Spinal cord (tissue), 10 donors: ENCODE results near the gene AEBP1. TPM values are rescaled to one million over a fixed set of nuclear protein-coding genes. Genes with fewer than 3 reads are reported as not detected.

Experiments
- DNase-seq, 6 donors: peaks; one replicate each; pipeline versions ENCODE4 v3.0.0 to v3.0.0-alpha.2; 2013 to 2015; ENCODE audit warnings: low spot score in 6 of 6, low read depth in 4 of 6
- H3K27ac ChIP-seq: one replicate; pipeline ENCODE4 v1.5.1; 2013; ENCODE audit warnings: low read depth, low read length, control low read depth
- H3K27me3 ChIP-seq: one replicate; pipeline ENCODE4 v1.6.1; 2013; ENCODE audit warnings: low read length; ENCODE audit not compliant: control insufficient read depth, insufficient read depth
- H3K36me3 ChIP-seq: one replicate; pipeline ENCODE4 v1.6.1; 2013; ENCODE audit warnings: low read length; ENCODE audit not compliant: control insufficient read depth, insufficient read depth
- H3K4me1 ChIP-seq: one replicate; pipeline ENCODE4 v1.6.1; 2013; ENCODE audit warnings: low read length; ENCODE audit not compliant: control insufficient read depth, insufficient read depth
- H3K4me3 ChIP-seq: one replicate; pipeline ENCODE4 v1.5.1; 2013; ENCODE audit warnings: low read depth, low read length, control low read depth
- H3K9me3 ChIP-seq: one replicate; pipeline ENCODE4 v1.6.1; 2013; ENCODE audit warnings: low read length; ENCODE audit not compliant: control insufficient read depth, insufficient read depth
- WGBS: methylation state at CpG from one replicate; pipeline ENCODE4 v1.1.5; 2013; ENCODE audit warnings: missing lambda C conversion rate; ENCODE audit not compliant: insufficient coverage; 5-methylcytosine and 5-hydroxymethylcytosine counted together
- polyA plus RNA-seq, 2 donors: library from polyadenylated mRNA; unstranded; fragments of 120-200 nt; gene quantifications; one replicate each; pipeline ENCODE4 v1.2.1, GENCODE V29; 2013; ENCODE audit not compliant: insufficient read length in 2 of 2
- total RNA-seq, 2 donors: library from RNA; depleted of rRNA in 1 of 2; stranded (reverse); fragments of 120-200 nt in 1 of 2; fragments of >200 nt in 1 of 2; gene quantifications; one replicate each; pipeline versions ENCODE4 v1.2.3 to v1.2.4, GENCODE V29; 2013 to 2014
- donor health status: healthy.

The AEBP1 gene
- total and polyA plus RNA-seq, 4 donors, result 39.9 to 102 (median 72.2) TPM

DNA sequence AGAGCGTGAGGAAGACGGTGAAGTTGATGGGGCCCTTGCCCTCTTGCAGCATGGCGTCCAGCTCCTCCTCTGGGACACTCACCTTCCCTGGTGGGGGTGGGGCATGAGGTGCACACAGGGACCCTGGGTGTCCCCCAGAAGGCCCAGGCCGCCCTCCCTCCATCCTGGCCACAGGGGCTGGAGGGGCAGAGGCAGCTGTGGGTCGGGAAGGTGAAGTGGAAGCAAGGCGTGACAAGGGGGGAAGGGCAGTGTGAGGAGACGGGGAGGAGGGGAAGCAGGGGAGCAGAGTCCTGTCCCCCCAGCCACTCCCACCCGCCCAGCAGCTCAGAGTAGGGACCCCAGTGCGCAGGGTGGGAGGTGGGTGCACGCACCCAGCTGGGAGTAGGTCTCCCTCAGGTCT is 36.2 kb downstream of the AEBP1 start:
- Histone ChIP-seq H3K9me3 (no peaks in the 10 kb centered on the region), H3K36me3 (peaks cover 19% of the 10 kb centered on the region), H3K4me1 (peaks cover 20% of the 10 kb centered on the region), H3K27me3 (peaks cover 9% of the 10 kb centered on the region), H3K4me3 (no peak overlapping the region), H3K27ac (no peak overlapping the region)
- no peak for DNase-seq
- 87% methylated on average over 5 of the region's 10 CpGs for WGBS

GRCh38 chr7:44141221-44141850 is 37.2 kb downstream of the AEBP1 start, which contains the start of gene MYL7:
Gene MYL7, minus strand, starts transcription at chr7:44141332. Its CDS starts 27 bp downstream, at chr7:44141305.
- Histone ChIP-seq H3K4me1 (peaks cover 24% of the 10 kb centered on the region), H3K4me3 (no peak within 1 kb of the TSS), H3K36me3 (peaks cover 19% of the 10 kb centered on the region), H3K27ac (no peak within 1 kb of the TSS), H3K27me3 (peaks cover 13% of the 10 kb centered on the region), H3K9me3 (no peaks in the 10 kb centered on the region)
- DNase-seq, result no peak
- WGBS, result 84% methylated on average over 6 of the region's 6 CpGs

DNA sequence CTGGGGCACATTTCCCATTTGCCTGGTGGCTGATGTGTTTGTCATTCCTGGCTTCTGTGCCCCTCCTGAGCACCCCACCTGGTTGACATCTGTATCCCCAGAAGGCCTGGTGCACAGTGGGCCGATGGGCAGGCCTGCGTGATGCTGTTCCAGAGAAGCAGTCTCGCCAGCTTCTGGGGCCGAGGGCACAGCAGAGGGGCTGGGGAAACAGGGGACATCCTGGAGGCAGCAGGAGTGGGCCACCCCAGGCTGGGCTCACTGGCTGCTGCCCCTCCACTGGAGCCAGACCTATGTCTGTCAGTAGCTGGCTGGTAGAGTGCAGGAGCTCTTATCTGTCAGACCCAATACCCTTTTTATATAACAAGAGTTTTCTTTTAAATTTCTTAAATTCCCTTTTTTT is 37.9 kb downstream of the AEBP1 start:
- H3K36me3 ChIP-seq, result peaks cover 19% of the 10 kb centered on the region
- peaks cover 13% of the 10 kb centered on the region for H3K27me3 ChIP-seq
- H3K9me3 ChIP-seq, result no peaks in the 10 kb centered on the region
- DNase-seq, result no peak
- no peak overlapping the region for H3K27ac ChIP-seq
- no peak overlapping the region for H3K4me3 ChIP-seq
- 89% methylated on average over 4 of the region's 4 CpGs for WGBS
- peaks cover 30% of the 10 kb centered on the region for H3K4me1 ChIP-seq

DNA sequence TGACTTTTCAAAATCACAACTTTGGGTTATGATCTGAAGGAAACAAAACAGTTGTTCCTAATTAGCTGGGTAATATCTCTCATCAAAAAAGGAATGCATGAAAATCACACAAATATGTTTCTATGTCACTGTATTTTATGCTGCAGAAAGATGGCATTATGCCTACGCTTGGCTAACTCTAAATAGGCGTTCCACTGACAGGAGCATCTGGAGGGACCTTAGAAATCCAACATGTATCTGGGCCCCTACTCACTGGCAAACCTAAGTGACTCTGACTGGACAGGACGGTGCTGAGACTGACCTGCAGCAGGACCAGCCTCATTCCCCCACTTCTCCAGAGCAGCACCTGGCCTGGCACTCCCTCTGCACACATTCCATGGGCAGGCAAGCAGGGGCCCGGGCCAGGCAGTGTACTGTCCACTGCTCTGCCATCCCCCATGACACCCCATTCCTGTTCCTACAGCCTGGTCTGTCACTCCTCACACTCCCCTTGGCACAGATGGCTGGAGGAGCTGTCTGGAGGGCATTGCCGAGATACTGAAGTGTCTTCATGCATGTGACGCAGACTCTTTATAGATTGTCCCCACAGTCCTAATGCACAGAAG is 39.6 kb downstream of the AEBP1 start:
- Histone ChIP-seq H3K36me3 (peaks cover 19% of the 10 kb centered on the region), H3K27me3 (peaks cover 13% of the 10 kb centered on the region), H3K9me3 (no peaks in the 10 kb centered on the region), H3K4me3 (no peak overlapping the region), H3K27ac (no peak overlapping the region), H3K4me1 (peaks cover 37% of the 10 kb centered on the region)
- 90% methylated on average over 5 of the region's 6 CpGs for WGBS
- no peak for DNase-seq

DNA sequence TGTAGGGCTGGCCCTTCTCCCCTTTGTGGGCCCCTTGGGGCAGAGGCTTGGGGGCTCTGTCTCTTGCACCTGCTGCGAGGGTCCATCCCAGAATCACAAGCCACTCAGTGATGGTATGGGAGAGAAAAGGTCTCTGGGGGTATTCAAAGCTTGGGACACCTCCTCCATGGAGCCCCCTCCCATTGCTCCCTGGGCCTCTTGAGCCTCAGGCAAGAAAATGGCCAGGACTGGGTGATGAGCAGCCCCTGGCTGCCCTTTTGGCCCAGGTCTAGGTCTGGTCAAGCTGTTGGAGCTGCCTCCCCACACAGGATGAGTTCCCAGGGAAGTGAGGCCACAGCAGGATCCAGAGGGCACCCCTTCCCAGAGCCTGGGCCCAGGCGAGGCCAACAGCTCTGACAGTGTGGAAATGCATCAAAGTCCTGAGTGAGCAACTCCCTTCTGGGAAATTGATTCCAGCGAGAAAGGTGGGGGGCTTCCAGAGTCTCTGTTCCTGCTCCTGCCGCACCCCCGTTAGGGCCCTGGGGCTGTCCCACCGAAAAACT is 40.4 kb downstream of the AEBP1 start:
- Histone ChIP-seq H3K27ac (no peak overlapping the region), H3K27me3 (peaks cover 13% of the 10 kb centered on the region), H3K4me1 (peaks cover 37% of the 10 kb centered on the region), H3K9me3 (no peaks in the 10 kb centered on the region), H3K4me3 (peak overlapping the region; percentile 41), H3K36me3 (peaks cover 15% of the 10 kb centered on the region)
- no peak for DNase-seq
- WGBS, result 99% methylated on average over 5 of the region's 6 CpGs

DNA sequence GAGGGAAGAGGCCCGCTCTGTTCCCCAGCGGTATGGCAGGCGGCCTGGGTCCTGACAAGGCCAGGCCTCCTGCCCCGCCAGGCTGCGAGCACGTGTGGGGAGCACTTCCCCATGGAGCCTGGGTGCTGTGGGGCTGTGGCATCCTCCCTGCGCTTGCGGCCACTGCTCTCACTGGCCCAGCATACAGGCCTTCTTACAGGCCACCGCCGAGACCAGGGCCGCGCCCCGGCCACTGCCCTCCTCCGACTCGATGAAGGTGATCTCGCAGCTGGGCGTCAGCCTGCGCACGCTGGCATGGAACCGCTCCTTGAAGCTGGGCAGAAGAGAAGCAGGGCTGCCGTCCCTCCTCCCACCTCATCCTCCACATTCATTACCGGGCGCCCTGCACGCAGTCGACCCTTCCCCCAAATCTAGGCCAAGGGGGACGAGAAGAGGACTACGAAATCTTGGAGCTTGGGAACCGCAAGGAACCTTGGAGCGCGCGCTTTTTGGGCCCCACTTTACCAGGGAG is 40.9 kb downstream of the AEBP1 start:
- H3K27ac ChIP-seq, result peak overlapping the region; percentile 15

GRCh38 chr7:44145479-44145968 is 41.4 kb downstream of the AEBP1 start:
- Histone ChIP-seq H3K36me3 (peaks cover 7% of the 10 kb centered on the region), H3K9me3 (no peaks in the 10 kb centered on the region), H3K27ac (peak overlapping the region; percentile 15), H3K27me3 (peaks cover 13% of the 10 kb centered on the region), H3K4me3 (peak overlapping the region; percentile 50), H3K4me1 (peaks cover 37% of the 10 kb centered on the region)
- DNase-seq, result peak in 3 of 6 donors; percentile 53 to 93 (median 85)
- 1% methylated on average over 53 of the region's 53 CpGs for WGBS

More for the DNA sequence above, 40.9 kb downstream of the AEBP1 start:
- Histone ChIP-seq H3K36me3 (peaks cover 11% of the 10 kb centered on the region), H3K27me3 (peaks cover 13% of the 10 kb centered on the region), H3K4me3 (peak overlapping the region; percentile 41), H3K9me3 (no peaks in the 10 kb centered on the region), H3K4me1 (peaks cover 37% of the 10 kb centered on the region)
- DNase-seq, result no peak
- WGBS, result 49% methylated on average over 29 of the region's 31 CpGs

DNA sequence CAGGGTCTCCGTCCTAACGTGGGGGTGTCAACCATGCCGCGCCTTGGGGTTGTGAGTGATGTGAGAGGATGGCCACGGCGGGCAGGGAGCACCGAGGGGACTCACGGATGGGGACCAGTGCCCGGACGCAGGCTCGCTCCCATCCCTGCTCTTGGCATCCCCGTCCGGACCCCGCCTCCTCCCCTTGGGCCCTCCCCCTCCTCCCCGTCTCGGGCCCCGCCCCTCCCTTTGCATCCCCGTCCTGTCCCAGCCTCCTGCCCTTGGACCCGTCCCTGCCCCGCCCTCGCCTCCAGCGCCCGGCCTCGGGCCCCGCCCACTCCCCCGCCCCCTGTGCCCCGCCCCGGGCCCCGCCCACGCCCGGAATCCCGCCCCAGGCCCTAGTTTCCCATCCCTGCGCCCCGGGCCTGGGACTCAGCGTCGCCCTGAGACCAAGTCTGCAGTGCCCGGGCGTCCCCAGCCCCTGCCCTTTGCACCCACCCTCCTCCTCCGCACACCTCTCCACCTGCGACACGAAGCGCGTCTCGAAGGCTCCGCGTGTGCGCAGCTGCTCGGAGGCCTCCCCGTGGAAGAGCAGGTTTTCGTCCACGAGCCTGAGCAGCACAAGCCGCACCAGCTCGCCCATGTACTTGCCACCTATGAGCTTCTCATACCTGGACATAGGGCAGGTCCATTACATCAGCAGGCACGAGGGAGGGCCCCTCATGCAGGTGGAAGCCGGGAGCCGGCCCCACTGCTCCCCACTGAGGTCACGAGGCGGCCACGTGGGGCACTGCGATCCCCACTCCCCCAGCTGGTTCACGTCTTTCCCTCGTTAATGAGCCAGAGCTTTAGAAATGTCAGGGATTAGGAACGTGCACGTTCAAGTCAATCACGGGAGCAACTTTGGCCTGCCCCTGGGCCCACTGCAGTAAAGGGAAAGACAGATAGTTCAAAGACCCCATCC is 42.1 kb downstream of the AEBP1 start:
- 8% methylated on average over 52 of the region's 65 CpGs for WGBS
- H3K9me3 ChIP-seq, result no peaks in the 10 kb centered on the region
- peaks cover 6% of the 10 kb centered on the region for H3K36me3 ChIP-seq
- peak overlapping the region; percentile 15 for H3K27ac ChIP-seq
- peak overlapping the region; percentile 50 for H3K4me3 ChIP-seq
- H3K4me1 ChIP-seq, result peaks cover 37% of the 10 kb centered on the region
- H3K27me3 ChIP-seq, result peaks cover 13% of the 10 kb centered on the region
- DNase-seq, result peak in 3 of 6 donors; percentile 31 to 76 (median 74)
